Loucy (cell line): Measurements from ENCODE around the gene TENT4B.

Source experiments
- EZH2phosphoT487 ChIP-seq: fragments of 200-600 bp; IDR thresholded peaks from 2 replicates; pipeline ENCODE4 v1.6.1; 2018; ENCODE audit warnings: antibody characterized with exemption, mild to moderate bottlenecking, moderate library complexity, borderline replicate concordance
- TF ChIP-seq, protein P1 (sequence below): fragments of 200-600 bp; sonication (generic); conservative IDR thresholded peaks from 2 replicates; pipeline ENCODE4 v1.5.1; 2014; ENCODE audit warnings: mild to moderate bottlenecking, antibody characterized with exemption, low read length

- TF ChIP-seq, protein P1, sequence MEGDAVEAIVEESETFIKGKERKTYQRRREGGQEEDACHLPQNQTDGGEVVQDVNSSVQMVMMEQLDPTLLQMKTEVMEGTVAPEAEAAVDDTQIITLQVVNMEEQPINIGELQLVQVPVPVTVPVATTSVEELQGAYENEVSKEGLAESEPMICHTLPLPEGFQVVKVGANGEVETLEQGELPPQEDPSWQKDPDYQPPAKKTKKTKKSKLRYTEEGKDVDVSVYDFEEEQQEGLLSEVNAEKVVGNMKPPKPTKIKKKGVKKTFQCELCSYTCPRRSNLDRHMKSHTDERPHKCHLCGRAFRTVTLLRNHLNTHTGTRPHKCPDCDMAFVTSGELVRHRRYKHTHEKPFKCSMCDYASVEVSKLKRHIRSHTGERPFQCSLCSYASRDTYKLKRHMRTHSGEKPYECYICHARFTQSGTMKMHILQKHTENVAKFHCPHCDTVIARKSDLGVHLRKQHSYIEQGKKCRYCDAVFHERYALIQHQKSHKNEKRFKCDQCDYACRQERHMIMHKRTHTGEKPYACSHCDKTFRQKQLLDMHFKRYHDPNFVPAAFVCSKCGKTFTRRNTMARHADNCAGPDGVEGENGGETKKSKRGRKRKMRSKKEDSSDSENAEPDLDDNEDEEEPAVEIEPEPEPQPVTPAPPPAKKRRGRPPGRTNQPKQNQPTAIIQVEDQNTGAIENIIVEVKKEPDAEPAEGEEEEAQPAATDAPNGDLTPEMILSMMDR: no peak
- TF ChIP-seq EZH2phosphoT487: no peak
These were observed 55.4 kb downstream of the TENT4B start for GRCh38 chr16:50208460-50208931.
